Measurements from ENCODE around the gene PRKD1. TPM values are rescaled to one million over a fixed set of nuclear protein-coding genes. Genes with fewer than 3 reads are reported as not detected.

PRKD1 gene
- polyA plus RNA-seq, 3 donors from 2014 or later = not detected

DNA sequence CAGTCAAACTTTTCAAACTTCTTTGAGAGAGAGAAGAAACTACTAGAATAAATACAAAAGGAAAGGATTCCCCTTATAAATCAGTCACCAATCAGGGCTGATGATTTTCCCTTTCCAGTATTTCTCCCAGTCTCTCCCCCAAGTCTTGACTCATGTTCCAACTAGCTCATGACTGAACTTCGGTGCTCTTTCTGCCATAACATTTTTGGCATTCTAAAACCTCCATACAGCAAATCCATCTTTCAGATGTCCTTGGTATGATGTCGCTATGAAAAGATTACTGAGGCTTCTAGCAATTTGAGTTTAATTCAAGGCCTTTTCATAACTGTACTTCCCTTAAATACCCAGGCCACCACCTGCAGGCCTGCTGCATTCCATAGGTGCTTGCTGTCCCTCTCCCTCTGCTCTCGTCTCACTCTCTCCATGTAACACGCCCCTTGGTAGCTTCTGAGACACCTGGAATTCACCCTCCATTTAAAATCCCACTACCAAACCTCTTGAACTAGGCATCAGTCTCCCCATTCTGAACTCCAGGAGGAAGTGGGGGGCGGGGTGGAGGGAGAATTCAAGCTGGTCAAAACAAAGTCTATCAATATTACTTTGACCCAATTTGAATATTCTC lies 2.4 kb downstream of the PRKD1 start:
- H3K27me3 Mint-ChIP-seq (ENCODE audit: low read depth in 3 of 3) = peaks cover 3 to 11% (median 11%) of the 10 kb centered on the region in 3 donors
- H3K36me3 Mint-ChIP-seq = peaks cover 0 to 12% (median 9%) of the 10 kb centered on the region in 3 donors
- peaks cover 10 to 38% (median 20%) of the 10 kb centered on the region in 6 donors for H3K9me3 Mint-ChIP-seq
- peak overlapping the region in 1 of 5 donors; percentile 10 for H3K4me3 Mint-ChIP-seq
- DNase-seq = no peak
- H3K27ac Mint-ChIP-seq = no peak overlapping the region
- H3K4me1 Mint-ChIP-seq = peaks cover 0 to 4% of the 10 kb centered on the region in 2 donors

DNA sequence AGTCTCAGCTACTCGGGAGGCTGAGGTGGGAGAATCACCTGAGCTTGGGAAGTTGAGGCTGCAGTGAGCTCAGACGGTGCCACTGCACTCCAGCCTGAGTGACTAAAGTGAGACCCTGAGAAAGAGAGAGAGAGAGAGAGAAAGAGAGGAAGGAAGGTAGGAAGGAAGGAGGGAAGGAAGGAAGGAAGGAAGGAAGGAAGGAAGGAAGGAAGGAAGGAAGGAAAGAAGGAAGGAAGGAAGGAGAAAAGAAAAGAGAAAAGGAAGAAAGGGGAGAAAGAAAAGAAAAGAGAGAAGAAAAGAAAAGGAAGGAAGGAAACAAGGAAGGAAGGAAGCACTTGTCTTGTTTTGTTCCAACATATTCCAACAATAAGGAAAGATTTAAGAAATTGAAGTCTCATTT lies 7.8 kb downstream of the PRKD1 start:
- no peak for DNase-seq
- no peak overlapping the region for H3K4me3 Mint-ChIP-seq
- H3K4me1 Mint-ChIP-seq = no peaks in the 10 kb centered on the region
- peaks cover 5 to 37% (median 11%) of the 10 kb centered on the region in 6 donors for H3K9me3 Mint-ChIP-seq
- no peaks in the 10 kb centered on the region for H3K27me3 Mint-ChIP-seq (ENCODE audit: low read depth in 3 of 3)
- no peak overlapping the region for H3K27ac Mint-ChIP-seq
- no peaks in the 10 kb centered on the region for H3K36me3 Mint-ChIP-seq

DNA sequence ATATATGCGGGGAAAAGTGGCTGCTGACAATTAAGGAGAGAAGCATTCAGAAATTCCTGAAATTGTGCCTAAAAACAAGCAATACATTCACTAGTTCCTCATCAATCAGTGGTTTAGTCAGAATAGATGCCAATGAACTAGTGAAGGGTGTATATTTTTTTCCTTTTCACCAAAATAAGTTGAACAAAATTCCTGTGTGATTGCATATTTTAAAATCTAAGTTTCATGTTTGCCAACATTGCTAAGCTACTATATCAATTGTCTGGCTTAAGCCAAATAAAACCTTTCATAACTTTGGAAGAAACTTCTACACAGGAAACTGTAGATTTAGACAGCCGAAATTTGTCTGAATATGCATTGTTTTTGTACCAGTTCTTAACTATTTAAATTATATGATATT lies 8.7 kb downstream of the PRKD1 start:
- DNase-seq = no peak
- Mint-ChIP-seq H3K4me1 (no peaks in the 10 kb centered on the region), H3K27ac (no peak overlapping the region), H3K4me3 (no peak overlapping the region), H3K9me3 (peaks cover under 1 to 39% (median 10%) of the 10 kb centered on the region in 6 donors), H3K27me3 (ENCODE audit: low read depth in 3 of 3) (no peaks in the 10 kb centered on the region), H3K36me3 (no peaks in the 10 kb centered on the region)

DNA sequence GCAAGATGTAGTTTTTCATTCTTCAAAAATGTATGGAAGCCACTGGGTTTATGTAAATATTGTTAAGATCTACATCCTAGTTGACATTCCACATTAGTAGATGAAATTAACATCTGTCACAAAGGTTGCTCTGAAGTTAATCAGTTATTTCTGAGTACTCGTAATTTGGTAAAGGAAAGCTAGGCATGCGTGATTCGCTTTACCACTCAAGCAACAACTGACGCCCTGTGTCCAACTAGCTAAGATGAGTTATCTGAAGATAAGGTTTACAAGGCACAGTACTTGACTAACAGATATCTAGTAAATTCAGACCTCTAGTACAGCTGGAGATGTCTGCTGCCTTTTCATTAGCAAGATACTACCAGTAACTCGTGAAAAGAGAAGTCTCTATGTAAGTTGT lies 14.1 kb downstream of the PRKD1 start:
- Mint-ChIP-seq H3K4me3 (no peak overlapping the region), H3K36me3 (no peaks in the 10 kb centered on the region), H3K9me3 (peaks cover 6 to 41% (median 16%) of the 10 kb centered on the region in 6 donors), H3K27ac (no peak overlapping the region), H3K4me1 (no peaks in the 10 kb centered on the region), H3K27me3 (ENCODE audit: low read depth in 3 of 3) (peaks cover 0 to 3% (median 0%) of the 10 kb centered on the region in 3 donors)
- no peak for DNase-seq

DNA sequence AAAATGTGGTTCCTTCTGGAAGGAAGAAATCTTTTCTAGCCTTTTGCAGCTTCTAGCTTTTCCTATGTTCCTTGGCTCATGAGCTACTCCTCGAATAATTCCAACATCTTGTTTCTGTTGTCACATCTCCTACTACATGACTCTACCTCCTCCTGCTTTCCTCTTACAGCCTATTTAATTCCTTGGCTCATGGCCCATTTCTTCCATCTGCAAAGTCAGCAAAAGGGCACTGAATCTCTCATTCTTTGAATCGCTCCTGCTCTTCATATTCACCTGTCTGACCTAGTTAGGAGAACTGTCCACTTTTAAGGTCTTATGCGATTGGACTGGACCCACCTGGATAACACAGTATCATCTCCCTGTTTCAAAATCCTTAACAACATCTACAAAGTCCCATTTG lies 15.8 kb downstream of the PRKD1 start:
- no peaks in the 10 kb centered on the region for H3K36me3 Mint-ChIP-seq
- no peaks in the 10 kb centered on the region for H3K4me1 Mint-ChIP-seq
- H3K27ac Mint-ChIP-seq = no peak overlapping the region
- no peak for DNase-seq
- no peak overlapping the region for H3K4me3 Mint-ChIP-seq
- peaks cover 7 to 39% (median 18%) of the 10 kb centered on the region in 6 donors for H3K9me3 Mint-ChIP-seq
- peaks cover 0 to 3% (median 0%) of the 10 kb centered on the region in 3 donors for H3K27me3 Mint-ChIP-seq (ENCODE audit: low read depth in 3 of 3)

DNA sequence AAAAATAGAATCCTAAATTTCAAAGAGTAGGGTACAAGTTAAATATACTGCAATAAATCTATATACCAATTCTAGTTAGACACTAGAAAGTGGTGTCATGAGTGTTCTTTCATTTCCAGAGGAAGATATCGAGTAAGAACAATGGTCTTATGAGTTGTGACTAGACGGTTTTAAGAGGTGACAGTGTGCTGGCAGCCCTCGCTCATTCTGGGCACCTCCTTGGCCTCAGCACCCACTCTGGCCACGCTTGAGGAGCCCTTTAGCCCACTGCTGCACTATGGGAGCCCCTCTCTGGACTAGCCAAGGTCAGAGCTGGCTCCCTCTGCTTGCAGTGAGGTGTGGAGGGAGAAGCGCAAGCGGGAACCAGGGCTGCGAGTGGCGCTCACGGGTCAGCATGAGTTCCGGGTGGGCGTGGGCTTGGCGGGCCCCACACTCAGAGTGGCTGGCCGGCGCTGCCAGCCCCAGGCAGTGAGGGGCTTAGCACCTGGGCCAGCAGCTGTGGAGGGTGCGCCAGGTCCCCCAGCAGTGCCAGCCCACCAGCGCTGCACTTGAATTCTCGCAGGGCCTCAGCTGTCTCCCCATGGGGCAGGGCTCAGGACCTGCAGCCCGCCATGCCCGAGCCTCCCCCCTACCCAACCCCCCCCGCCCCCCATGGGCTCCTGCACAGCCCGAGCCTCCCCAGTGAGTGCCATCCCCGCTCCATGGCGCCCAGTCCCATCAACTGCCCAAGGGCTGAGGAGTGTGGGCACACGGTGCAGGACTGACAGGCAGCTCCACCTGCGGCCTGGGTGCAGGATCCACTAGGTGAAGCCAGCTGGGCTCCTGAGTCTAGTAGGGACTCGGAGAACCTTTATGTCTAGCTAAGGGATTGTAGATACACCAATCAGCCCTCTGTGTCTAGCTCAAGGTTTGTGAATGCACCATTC lies 18.7 kb downstream of the PRKD1 start:
- no peak for DNase-seq
- Mint-ChIP-seq H3K9me3 (peaks cover 9 to 39% (median 15%) of the 10 kb centered on the region in 6 donors), H3K36me3 (no peaks in the 10 kb centered on the region), H3K27ac (no peak overlapping the region), H3K4me3 (no peak overlapping the region), H3K27me3 (ENCODE audit: low read depth in 3 of 3) (peaks cover 0 to 3% (median 0%) of the 10 kb centered on the region in 3 donors), H3K4me1 (no peaks in the 10 kb centered on the region)

DNA sequence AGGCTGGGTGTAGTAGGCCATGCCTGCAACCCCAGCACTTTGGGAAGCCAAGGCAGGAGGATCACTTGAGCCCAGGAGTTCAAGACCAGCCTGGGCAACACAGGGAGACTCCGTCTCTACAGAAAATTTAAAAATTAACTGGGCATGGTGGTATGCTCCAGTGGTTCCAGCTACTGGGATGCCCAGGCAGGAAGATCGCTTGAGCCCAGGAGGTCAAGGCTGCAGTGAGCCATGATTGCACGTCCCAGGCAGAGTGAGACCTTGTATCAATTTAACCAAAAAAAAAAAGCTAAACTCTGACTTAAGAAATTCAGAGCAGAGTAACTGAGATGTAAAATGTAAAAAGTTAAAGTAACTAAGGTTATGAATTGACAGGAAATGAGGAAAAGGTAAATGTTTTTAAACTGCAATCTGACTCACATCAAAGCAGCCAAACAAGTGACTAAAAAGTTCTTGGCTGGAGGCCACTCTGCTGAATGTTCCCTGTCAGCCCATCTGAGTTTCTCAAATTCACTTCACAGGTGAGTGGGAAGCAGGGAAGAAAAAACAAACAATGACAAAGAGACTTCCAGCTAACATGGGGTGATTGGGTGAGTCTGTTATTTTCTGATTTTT lies 21.3 kb downstream of the PRKD1 start:
- no peak overlapping the region for H3K27ac Mint-ChIP-seq
- no peaks in the 10 kb centered on the region for H3K4me1 Mint-ChIP-seq
- H3K27me3 Mint-ChIP-seq (ENCODE audit: low read depth in 3 of 3) = peaks cover 0 to 3% (median 0%) of the 10 kb centered on the region in 3 donors
- no peaks in the 10 kb centered on the region for H3K36me3 Mint-ChIP-seq
- peaks cover 0 to 29% (median 10%) of the 10 kb centered on the region in 6 donors for H3K9me3 Mint-ChIP-seq
- no peak for DNase-seq
- no peak overlapping the region for H3K4me3 Mint-ChIP-seq

DNA sequence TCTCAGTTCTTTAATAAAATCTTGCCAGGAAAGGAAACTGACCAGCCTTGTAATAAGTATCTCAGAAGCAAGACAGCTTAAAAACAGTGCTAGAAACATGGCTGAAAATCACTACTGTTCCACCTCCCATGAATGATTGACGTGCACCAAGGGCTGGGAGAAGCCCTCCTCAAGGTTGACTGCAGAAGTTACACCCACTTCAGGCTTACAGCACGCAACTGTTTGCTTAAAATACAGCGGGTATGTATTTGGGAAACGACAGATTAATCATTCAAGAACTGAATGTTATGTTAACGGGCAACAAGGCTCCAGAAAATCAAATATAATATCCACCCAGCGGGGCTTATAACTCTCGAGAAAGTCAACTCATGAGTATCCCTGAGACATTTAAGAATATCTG lies 22.1 kb downstream of the PRKD1 start:
- Mint-ChIP-seq H3K4me3 (no peak overlapping the region), H3K27me3 (ENCODE audit: low read depth in 3 of 3) (peaks cover 0 to 3% (median 0%) of the 10 kb centered on the region in 3 donors), H3K4me1 (no peaks in the 10 kb centered on the region), H3K9me3 (peaks cover 0 to 29% (median 11%) of the 10 kb centered on the region in 6 donors), H3K27ac (no peak overlapping the region), H3K36me3 (no peaks in the 10 kb centered on the region)
- DNase-seq = no peak

DNA sequence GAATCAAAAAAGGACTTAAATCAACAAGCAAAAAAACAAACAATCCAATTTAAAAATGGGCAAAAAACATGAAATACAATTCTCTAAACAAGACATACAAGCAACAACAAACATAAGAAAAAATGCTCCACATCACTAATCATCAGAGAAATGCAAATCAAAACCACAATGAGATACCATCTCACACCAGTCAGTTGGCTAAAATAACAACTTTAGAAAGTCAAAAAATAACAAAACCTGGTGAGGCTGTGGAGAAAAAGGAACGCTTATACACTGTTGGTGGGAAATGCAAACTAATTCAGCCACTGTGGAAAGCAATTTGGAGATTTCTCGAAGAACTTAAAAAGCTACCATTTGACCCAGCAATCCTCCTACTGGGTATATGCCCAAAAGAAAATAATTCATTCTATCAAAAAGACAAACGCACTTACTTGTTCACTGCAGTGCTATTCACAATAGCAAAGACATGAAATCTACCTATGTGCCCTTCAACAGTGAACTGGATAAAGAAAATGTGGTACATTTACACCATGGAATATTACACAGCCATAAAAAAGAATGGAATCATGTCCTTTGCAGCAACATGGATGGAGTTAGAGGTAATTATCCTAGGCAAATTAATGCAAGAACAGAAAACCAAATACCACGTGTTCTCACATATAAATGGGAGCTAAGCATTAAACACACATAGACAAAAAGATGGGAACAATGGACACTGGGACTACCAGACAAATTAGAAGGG lies 26.9 kb downstream of the PRKD1 start:
- peaks cover 0 to 3% (median under 1%) of the 10 kb centered on the region in 3 donors for H3K36me3 Mint-ChIP-seq
- H3K27me3 Mint-ChIP-seq (ENCODE audit: low read depth in 3 of 3) = no peaks in the 10 kb centered on the region
- peaks cover 1 to 24% (median 9%) of the 10 kb centered on the region in 6 donors for H3K9me3 Mint-ChIP-seq

DNA sequence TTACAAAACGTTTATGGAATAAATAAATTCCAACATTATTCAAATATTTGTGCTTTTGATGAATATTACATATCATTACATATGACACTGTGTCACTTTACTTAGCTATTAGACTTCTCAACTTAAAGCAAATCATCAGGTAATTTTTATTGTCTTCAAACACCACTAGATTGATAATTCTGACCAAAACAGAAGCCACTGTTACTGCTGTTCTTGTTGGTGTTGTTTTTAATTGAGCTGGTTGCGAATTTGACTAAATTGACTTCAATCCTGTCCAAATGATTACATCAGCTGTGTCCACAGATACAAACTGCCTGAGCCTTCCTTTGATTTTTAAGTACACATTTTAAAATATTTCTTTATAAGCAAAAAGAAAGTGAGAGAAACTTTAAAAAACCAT lies 29.2 kb downstream of the PRKD1 start:
- Mint-ChIP-seq H3K27ac (no peak overlapping the region), H3K27me3 (ENCODE audit: low read depth in 3 of 3) (peaks cover 0 to 1% (median 0%) of the 10 kb centered on the region in 3 donors)

More for the DNA sequence above, 26.9 kb downstream of the PRKD1 start:
- H3K27ac Mint-ChIP-seq = no peak overlapping the region
- H3K4me1 Mint-ChIP-seq = no peaks in the 10 kb centered on the region
- H3K4me3 Mint-ChIP-seq = no peak overlapping the region
- DNase-seq = no peak

DNA sequence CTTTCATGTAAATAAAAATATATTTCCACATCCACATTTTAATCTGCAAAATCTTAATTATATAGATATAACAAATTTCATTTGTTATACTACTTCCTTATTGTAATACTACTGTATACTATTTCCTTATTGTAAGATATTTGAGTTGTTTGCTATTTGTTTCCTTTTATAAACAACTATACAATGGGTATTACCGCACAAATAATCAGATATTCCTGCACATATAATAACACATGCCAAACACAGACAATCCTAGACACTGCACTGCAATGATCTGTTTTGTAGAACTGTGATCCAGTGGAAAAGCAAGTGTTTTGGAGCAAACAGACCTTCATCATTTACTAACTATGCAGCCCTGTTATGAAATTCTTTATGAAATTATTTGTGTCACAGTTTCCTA lies 30.5 kb downstream of the PRKD1 start:
- peaks cover 0 to 4% (median 3%) of the 10 kb centered on the region in 3 donors for H3K36me3 Mint-ChIP-seq
- no peak for DNase-seq
- peaks cover 4 to 30% (median 15%) of the 10 kb centered on the region in 6 donors for H3K9me3 Mint-ChIP-seq
- no peak overlapping the region for H3K4me3 Mint-ChIP-seq
- no peak overlapping the region for H3K27ac Mint-ChIP-seq
- peaks cover 0 to 1% (median 0%) of the 10 kb centered on the region in 3 donors for H3K27me3 Mint-ChIP-seq (ENCODE audit: low read depth in 3 of 3)
- H3K4me1 Mint-ChIP-seq = no peaks in the 10 kb centered on the region

More for the DNA sequence above, 29.2 kb downstream of the PRKD1 start:
- DNase-seq = no peak
- no peaks in the 10 kb centered on the region for H3K4me1 Mint-ChIP-seq
- H3K36me3 Mint-ChIP-seq = peaks cover 0 to 4% (median 3%) of the 10 kb centered on the region in 3 donors
- H3K9me3 Mint-ChIP-seq = peaks cover 4 to 33% (median 13%) of the 10 kb centered on the region in 6 donors
- no peak overlapping the region for H3K4me3 Mint-ChIP-seq

DNA sequence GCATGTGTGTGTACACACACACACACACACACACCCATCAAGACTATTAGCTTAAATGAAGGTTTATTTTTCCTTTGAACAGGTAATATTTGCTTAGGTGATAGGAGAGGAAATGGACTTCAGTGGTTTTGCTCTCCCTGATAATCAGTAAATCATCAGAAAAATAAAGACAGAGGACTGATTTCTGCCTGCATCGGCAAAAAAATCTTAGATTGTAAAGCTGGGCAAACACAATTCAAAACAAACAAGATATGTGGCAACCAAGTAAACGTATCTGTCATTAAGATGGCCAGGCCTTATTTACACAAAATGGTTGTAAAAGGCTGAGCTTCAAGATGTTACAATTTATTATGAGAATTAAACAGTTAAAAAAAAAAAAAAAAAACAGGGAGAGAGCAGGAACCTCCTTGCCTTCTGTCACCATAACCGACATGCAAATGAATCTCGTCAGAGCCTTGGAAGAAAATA lies 31.3 kb downstream of the PRKD1 start:
- DNase-seq = no peak
- H3K4me3 Mint-ChIP-seq = no peak overlapping the region
- no peak overlapping the region for H3K27ac Mint-ChIP-seq
- no peaks in the 10 kb centered on the region for H3K4me1 Mint-ChIP-seq
- H3K9me3 Mint-ChIP-seq = peaks cover 4 to 35% (median 16%) of the 10 kb centered on the region in 6 donors
- peaks cover 0 to 4% (median 3%) of the 10 kb centered on the region in 3 donors for H3K36me3 Mint-ChIP-seq
- peaks cover 0 to 3% (median 0%) of the 10 kb centered on the region in 3 donors for H3K27me3 Mint-ChIP-seq (ENCODE audit: low read depth in 3 of 3)

DNA sequence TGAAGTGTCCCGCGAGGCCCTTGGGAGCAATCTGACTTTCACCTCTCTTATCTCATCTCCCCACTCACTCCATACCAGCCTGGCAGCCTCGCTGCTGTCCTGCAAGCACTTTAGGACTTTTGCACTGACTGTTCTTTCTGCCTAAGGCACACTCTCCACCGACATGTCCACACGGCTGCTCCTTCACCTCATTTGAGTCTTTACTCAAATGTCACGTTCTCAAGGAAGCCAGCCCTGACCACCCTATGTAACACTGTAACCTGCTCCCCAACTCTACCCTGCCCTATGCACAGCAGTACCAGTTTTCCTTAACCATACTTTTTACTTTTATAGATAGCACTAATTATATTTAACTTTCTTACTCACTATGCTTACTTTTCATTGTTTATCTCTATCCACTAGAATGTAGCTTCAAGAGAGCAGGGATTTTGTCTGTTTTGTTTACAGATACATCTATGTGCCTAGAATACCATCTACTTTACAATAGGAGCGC lies 32.0 kb downstream of the PRKD1 start:
- no peak for DNase-seq
- Mint-ChIP-seq H3K27ac (no peak overlapping the region), H3K36me3 (peaks cover 0 to 4% (median 3%) of the 10 kb centered on the region in 3 donors), H3K4me1 (no peaks in the 10 kb centered on the region), H3K4me3 (no peak overlapping the region), H3K27me3 (ENCODE audit: low read depth in 3 of 3) (peaks cover 0 to 3% (median 0%) of the 10 kb centered on the region in 3 donors), H3K9me3 (peaks cover 6 to 35% (median 15%) of the 10 kb centered on the region in 6 donors)

Data from immature natural killer cell (primary cell).